Measurements from ENCODE around the gene MRPS18B.

GRCh38 chr6:30654798-30655742, 37.4 kb downstream of the MRPS18B start:
- no peak for TF ChIP-seq CTCF (IDR thresholded peaks at IDR 0.05)
- TF ChIP-seq POLR2A (IDR thresholded peaks at IDR 0.05) = no peak

All from gastroesophageal sphincter (tissue), 3 donors.